GM19463 (cell line): ENCODE measurements around the gene INO80.
"Not testable (repeated sequence)": the region's sequence is repeated elsewhere in the genome, so short reads cannot be mapped to it uniquely, and the experiment has no call there.

ENCODE experiments used
- ATAC-seq: cut with Tn5 transposase; IDR thresholded peaks from one replicate; pipeline ENCODE4 v1.9.1; 2021; ENCODE audit warnings: mild to moderate bottlenecking, moderate library complexity; ENCODE audit not compliant: unreplicated experiment

The INO80 gene, protein sequence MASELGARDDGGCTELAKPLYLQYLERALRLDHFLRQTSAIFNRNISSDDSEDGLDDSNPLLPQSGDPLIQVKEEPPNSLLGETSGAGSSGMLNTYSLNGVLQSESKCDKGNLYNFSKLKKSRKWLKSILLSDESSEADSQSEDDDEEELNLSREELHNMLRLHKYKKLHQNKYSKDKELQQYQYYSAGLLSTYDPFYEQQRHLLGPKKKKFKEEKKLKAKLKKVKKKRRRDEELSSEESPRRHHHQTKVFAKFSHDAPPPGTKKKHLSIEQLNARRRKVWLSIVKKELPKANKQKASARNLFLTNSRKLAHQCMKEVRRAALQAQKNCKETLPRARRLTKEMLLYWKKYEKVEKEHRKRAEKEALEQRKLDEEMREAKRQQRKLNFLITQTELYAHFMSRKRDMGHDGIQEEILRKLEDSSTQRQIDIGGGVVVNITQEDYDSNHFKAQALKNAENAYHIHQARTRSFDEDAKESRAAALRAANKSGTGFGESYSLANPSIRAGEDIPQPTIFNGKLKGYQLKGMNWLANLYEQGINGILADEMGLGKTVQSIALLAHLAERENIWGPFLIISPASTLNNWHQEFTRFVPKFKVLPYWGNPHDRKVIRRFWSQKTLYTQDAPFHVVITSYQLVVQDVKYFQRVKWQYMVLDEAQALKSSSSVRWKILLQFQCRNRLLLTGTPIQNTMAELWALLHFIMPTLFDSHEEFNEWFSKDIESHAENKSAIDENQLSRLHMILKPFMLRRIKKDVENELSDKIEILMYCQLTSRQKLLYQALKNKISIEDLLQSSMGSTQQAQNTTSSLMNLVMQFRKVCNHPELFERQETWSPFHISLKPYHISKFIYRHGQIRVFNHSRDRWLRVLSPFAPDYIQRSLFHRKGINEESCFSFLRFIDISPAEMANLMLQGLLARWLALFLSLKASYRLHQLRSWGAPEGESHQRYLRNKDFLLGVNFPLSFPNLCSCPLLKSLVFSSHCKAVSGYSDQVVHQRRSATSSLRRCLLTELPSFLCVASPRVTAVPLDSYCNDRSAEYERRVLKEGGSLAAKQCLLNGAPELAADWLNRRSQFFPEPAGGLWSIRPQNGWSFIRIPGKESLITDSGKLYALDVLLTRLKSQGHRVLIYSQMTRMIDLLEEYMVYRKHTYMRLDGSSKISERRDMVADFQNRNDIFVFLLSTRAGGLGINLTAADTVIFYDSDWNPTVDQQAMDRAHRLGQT (N-terminal part only)

DNA sequence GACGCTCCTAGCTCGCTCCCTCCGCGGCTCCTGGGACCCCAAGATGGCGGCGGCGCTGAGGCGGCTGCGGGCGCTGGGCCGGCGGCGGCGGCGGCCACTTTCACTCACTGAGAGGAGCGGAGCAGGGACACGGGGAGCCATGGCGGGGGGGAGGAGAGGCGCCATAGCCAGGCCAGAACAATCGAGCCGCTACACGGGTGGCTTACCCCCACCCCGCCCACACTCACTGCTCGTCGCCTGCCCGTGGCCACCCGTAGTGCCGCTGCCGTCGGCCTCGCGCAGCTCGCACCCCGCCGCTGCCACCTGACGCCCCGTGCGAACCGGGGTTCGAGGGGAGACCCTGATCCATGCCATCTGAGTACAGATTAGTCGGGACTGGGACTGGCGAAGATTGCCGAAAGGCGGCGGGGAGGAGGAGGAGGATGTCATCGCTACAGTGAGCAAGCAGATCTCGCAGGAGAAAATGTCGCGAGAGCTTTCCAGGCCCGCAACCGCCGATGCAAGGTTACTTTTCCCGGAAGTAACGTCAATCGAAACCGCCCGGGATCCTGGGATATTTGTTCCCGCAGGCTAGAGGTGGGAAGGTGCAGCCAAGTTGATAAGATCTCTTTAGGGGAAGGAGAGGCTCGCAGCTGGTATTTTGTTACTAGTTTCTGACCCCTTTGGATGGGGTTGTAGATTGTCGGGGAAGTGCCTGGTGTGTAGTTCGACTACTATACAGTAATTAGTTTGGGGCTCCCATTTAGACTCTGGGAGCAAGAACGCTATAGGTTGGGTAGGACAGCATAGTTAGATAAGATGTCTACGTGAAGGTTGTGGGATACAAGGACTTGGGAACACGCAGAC, at the start of gene INO80:
INO80 (minus strand) TSS at position 165 of the 846 bp plus-strand sequence. CDS start 19,970 bp downstream, outside the sequence.
- peak; percentile 70 for ATAC-seq

DNA sequence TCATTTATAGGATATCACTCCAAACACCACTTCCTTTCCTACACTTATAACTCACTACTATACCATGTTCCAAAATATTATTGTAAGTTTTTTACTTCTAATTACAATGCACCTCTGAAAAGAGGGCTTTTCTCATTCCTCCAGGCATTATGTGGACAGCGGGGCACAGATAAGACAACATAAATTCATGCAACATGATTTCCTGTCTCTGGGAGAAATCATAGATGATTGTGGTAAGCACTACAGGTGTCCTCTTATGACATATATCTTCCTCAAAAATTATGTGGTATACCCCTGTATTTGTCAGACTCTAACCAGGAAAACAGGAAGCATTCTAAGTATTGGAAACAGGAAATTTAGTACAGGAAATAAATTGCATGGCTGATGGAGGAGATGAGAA, 45.7 kb upstream of the INO80 start:
- ATAC-seq: no peak

DNA sequence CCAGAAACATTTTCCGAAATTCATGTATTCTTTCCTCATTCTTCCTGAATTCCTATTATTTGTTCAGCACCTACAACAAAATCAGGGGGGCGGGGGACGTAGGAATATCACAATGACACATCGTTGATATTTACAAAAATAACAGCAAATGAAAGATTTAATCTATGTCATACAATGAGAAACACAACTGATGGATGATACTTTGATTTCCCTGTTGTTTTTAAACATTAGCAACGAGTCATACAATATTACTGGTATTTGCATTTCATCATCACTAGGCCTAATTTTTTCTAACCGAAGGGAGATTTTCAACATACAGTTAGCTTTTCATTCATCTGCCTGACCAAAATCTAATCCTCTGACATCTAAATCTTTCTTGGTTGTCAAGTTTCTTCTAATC, 45.3 kb upstream of the INO80 start:
- no peak for ATAC-seq

DNA sequence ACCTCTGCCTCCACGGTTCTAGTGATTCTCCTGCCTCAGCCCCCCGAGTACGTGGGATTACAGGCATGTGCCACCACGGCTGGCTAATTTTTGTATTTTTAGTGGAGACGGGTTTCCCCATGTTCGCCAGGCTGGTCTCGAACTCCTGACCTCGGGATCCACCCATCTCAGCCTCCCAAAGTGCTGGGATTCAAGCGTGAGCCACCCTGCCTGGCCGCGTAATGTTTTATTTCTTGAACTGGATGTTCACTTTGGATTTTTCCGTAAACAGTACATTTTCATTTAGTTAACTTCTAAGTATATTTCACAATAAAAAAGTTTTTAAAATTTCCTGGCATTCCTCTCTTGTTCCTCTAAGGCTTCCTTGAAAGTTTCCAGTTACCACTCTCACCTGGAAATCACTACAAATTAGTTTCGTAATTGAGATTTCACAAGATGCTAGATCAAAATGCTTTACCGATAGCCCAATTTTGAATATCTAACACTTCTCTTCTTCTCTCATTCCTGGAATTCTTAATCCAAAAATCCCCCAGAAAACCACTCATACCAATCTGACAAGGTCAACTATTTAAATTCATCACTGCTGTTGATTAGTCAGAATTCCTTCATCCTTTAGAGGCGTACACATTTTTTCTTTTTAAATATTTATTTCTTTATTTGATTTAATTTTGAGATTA, 44.7 kb upstream of the INO80 start:
- no peak for ATAC-seq

DNA sequence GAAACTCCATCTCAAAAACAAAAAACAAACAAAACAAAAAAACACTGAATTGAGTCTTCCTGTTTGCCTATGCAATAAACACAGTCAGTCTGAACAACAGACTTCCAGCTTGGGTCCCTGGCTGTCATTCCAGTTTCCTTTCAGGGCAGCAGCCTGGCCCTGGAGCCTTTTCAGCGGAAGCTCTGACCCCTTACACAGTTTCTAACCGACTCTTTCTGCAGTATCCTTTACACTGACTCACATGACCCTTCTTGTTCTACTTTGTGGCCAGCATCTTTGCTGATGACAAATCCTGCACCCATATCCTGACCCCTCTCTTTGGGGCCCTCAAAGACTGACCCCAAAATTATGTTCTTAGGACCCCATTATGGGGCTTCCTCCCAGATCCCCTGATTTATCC, 38.3 kb upstream of the INO80 start:
- no peak for ATAC-seq

DNA sequence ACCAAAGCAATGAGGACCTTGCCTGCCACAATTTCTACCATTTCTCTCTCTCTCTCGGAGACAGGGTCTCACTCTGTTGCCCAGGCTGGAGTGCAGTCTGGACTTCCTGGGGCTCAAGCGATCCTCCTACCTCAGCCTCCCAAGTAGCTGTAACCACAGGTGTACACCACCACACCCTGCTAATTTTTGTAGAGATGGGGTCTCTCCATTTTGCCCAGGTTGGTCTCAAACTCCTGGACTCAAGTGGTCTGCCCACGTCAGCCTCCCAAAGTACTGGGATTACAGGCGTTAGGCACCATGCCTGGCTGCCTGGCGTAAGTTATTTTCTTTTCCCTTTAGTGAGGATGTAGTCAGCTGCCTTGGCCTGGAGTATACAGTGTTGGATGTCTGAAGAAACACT, 37.7 kb upstream of the INO80 start:
- ATAC-seq: no peak

DNA sequence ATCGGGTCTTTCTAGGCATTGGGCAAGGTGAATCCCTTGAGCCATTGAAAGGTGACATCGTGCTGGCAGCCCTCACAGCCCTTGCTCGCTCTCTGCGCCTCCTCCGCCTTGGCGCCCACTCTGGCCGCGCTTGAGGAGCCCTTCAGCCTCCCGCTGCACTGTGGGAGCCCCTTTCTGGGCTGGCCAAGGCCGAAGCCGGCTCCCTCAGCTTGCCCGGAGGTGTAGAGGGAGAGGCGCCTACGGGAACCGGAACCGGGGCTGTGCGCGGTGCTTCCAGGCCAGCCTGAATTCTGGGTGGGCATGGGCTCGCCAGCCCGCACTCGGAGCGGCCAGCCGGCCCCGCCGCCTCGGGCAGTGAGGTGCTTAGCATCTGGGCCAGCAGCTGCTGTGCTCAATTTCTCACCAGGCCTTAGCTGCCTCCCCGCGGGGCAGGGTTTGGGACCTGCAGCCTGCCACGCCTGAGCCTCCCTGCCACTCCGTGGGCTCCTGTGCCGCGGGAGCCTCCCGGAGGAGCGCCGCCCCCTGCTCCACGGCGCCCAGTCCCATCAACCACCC, 35.4 kb upstream of the INO80 start:
- ATAC-seq: no peak

DNA sequence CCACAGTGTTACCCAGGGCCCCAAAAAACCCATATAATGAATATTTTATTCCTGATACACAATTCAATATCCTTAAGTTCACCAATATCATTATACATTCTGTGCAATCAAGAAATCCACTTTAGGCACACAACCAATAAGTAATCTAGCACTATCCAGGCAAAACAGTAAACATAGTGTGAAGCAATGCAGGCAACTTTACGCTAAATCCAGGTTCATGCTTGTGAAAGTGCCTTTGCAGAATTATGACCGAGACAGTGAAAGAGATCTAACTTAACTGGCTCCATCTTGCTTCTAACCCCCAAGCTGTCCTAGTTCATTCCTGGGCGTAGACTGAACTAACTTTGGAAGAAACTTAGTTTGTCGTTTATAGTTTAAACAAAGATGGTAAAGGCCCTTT, 34.2 kb upstream of the INO80 start:
- ATAC-seq: no peak

DNA sequence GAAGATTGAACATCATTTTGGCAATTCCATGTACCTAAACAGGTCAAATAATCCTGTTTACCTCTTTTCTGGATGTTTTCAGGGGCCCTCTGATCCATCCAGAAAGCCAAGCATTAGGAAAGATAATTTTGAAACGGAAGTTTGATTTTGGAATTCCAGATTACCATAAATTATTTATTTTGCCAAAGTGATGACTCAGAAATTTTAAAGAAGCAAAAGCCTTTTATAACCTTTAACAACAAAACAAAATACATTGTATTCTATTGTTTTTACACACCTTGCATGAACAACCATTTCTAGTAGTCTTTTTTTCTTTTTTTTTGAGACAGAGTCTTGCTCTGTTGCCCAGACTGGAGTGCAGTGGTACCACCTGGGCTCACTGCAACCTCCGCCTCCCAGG, 32.0 kb upstream of the INO80 start:
- ATAC-seq: no peak

DNA sequence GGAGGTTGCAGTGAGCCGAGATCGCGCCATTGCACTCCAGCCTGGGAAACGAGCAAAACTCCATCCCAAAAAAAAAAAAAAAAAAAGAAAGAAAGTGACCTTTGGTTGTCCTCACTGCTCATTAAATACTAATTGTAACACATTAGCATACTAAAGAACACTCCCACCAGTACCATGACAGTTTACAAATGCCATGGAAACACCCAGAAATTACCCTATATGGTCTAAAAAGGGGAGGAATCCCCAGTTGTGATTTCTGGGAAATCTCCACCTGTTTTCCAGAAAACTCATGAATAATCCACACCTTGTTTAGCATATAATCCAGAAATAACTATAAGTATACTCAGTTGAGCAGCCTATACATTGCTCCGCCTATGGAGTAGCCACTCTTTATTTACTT, 23.5 kb upstream of the INO80 start:
- no peak for ATAC-seq

DNA sequence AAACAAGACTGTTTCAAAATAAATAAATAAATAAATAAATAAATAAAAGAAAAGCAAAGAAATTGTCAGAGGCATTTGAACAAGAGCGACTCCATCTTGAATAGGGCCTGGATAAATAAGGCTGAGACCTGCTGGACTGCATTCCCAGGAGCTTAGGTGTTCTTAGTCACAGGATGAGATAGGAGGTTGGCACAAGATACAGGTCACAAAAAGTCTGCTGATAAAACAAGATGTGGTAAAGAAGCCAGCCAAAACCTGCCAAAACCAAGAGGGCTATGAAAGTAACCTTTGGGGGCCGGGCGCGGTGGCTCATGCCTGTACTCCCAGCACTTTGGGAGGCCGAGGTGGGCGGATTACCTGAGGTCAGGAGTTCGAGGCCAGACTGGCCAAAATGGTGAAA, 23.0 kb upstream of the INO80 start:
- ATAC-seq: not testable (repeated sequence)

DNA sequence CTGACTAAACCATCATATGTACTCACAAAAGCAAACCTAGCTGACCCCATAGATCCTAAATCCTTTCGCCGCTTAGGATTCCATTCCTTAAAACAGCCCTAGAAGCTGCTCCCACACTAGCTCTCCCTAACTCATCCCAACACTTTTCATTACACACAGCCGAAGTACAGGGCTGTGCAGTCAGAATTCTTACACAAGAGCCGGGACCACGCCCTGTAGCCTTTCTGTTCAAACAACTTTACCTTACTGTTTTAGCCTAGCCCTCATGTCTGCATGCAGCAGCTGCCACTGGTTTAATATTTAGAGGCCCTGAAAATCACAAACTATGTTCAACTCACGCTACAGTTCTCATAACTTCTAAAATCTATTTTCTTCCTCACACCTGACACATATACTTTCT, 19.5 kb upstream of the INO80 start:
- ATAC-seq: not testable (repeated sequence)

DNA sequence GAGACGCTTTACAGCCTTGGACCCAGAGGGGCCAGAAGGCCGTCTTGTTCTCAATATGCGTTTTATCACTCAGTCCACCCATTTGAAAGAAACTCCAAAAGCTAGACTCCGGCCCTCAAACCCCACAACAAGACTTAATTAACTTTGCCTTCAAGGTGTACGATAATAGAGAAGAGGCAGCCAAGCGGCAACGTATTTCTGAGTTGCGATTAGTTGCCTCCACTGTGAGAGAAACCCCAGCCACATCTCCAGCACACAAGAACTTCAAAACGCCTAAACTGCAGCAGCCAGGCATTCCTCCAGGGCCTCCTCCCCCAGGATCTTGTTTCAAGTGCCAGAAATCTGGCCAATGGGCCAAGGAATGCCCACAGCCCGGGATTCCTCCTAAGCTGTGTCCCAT, 17.4 kb upstream of the INO80 start:
- ATAC-seq: no peak

DNA sequence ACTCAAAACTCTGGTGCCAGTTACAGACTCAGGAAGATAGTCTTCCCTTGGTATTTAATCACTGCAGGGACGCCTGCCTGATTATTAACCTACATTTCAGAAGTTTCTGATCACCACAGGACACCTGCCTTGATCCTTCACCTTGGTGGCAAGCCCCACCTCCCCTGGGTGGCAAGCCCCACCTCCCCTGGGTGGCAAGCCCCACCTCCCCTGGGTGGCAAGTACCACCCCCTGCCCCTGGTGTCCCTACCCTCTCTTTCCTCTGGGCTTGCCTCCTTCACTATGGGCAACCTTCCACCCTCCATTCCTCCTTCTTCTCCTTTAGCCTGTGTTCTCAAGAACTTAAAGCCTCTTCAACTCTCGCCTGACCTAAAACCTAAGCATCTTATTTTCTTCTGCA, 16.0 kb upstream of the INO80 start:
- ATAC-seq: not testable (repeated sequence)

DNA sequence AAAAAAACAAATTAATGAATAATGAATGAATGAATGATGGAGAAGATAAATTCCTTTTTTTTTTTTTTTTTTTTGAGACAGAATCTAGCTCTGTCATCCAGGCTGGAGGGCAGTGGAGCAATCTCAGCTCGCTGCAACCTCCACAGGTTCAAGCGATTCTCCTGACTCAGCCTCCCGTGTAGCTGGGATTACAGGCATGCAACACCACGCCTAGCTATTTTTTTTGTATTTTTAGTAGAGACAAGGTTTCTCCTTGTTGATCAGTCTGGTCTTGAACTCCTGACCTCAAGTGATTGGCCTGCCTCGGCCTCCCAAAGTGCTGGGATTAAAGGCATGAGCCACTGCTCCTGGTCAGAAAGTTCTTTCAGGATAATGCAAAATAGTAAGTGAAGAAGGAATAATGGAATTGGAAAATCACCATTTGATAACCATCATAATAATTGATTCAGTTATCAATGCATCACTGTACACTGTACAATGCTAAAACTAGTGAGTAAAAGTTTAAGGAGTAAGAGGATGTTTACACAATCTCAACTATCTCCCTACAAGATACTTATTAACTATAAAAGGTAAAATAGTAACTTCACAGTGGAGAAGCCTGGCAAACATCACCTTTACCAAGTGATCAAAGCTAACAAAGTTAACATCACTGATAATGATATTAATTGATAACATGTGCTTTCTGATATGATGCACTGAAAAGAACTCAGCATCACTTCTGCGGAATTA, 12.3 kb upstream of the INO80 start:
- no peak for ATAC-seq

DNA sequence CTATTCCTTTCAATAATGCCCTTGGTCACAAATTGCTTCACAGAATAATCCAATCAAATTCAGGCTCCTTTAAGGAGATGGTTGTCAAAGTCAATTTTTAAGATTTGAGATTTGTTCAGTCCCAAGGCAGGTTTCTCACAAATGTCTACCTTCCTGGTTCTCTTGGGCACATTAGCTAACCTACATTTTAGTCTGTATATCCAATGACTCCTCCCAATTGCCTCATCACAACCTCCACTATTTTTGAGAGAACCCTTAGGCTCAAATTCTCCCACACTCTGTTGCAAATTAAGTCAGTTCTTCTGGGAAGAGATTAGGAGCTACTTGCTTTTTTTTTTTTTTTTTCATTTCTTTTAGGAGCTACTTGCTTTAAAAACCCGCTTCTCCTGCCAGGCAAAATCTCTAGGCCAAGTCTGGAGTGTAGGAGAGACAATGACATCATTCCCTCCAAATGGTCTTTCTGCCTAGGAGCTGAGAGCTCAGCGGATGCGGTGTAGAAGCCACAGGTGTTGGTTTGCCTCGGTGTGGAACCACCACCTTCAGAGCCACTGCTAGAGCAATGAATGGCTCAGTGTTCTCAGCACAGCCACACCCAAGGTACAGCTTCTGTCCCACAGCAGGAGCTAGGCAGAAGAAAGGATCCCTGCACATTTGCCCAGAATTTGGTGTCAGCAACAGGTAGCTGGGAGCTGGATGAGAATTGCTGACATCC, 10.0 kb upstream of the INO80 start:
- no peak for ATAC-seq

DNA sequence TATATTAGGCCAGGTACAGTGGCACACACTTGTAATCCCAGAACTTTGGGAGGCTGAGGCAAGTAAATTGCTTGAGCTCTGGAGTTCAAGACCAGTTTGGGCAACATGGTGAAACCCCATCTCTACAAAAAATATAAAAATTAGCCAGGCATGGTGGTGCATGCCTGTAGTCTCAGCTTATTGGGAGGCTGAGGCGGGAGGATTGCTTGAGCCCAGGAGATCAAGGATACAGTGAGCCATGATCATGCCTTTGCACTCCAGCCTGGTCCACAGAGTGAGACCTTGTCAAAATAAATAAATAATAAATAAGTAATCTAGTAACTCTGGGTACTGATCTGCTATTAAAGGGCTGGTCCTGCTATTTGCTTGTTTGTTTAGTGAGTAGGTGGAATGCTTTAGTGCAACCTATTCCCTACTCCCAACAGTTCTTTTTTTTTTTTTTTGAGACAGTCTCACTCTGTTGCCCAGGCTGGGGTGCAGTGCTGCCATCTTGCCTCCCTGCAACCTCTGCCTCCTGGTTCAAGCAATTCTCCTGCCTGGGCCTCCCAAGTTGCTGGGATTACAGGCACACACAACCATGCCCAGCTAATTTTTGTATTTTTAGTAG, 9.1 kb upstream of the INO80 start:
- ATAC-seq: no peak

DNA sequence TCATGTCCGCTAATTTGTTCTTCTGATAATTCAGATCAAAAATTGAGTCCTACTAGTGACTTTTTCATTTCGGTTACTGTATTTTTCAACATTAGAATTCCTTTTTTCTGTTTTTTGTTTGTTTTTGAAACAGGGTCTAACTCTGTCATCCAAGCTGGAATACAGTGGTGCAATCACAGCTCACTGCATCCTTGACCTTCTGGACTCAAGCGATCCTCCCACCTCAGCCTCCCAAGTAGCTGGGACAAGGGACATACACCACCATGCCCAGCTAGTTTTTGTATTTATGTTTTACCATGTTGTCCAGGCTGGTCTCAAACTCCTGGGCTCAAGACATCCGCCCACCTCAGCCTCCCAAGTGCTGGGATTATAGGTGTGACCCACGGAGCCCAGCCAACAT, 8.0 kb upstream of the INO80 start:
- ATAC-seq: no peak
